Measurements from ENCODE around the gene CRISPLD2.

The CRISPLD2 gene

GRCh38 chr16:84800158-84800978 is 19.4 kb upstream of the CRISPLD2 start:
- DNase-seq (ENCODE audit: low read depth in 1 of 2, low spot score in 1 of 2) = no peak

GRCh38 chr16:84803146-84803545 is 16.6 kb upstream of the CRISPLD2 start:
- DNase-seq (ENCODE audit: low read depth in 1 of 2, low spot score in 1 of 2) = no peak

GRCh38 chr16:84804326-84804725 is 15.5 kb upstream of the CRISPLD2 start:
- no peak for DNase-seq (ENCODE audit: low read depth in 1 of 2, low spot score in 1 of 2)

- DNase-seq (ENCODE audit: low read depth in 1 of 2, low spot score in 1 of 2) = no peak
Measured at GRCh38 chr16:84806256-84806889, 13.4 kb upstream of the CRISPLD2 start.

GRCh38 chr16:84806890-84807258 is 12.9 kb upstream of the CRISPLD2 start:
- no peak for DNase-seq (ENCODE audit: low read depth in 1 of 2, low spot score in 1 of 2)

GRCh38 chr16:84807776-84808175 is 12.0 kb upstream of the CRISPLD2 start:
- DNase-seq (ENCODE audit: low read depth in 1 of 2, low spot score in 1 of 2) = no peak

- no peak for DNase-seq (ENCODE audit: low read depth in 1 of 2, low spot score in 1 of 2)
Measured at GRCh38 chr16:84808826-84809225, 11.0 kb upstream of the CRISPLD2 start.

GRCh38 chr16:84810518-84811273 is 9.1 kb upstream of the CRISPLD2 start:
- DNase-seq (ENCODE audit: low read depth in 1 of 2, low spot score in 1 of 2) = no peak

- DNase-seq (ENCODE audit: low read depth in 1 of 2, low spot score in 1 of 2) = no peak
Measured at GRCh38 chr16:84811529-84811928, 8.3 kb upstream of the CRISPLD2 start.

- no peak for DNase-seq (ENCODE audit: low read depth in 1 of 2, low spot score in 1 of 2)
Measured at GRCh38 chr16:84813141-84813934, 6.4 kb upstream of the CRISPLD2 start.

- no peak for DNase-seq (ENCODE audit: low read depth in 1 of 2, low spot score in 1 of 2)
Measured at GRCh38 chr16:84815462-84815861, 4.3 kb upstream of the CRISPLD2 start.

GRCh38 chr16:84816023-84816422 is 3.8 kb upstream of the CRISPLD2 start:
- DNase-seq (ENCODE audit: low read depth in 1 of 2, low spot score in 1 of 2) = no peak

GRCh38 chr16:84816485-84816884 is 3.3 kb upstream of the CRISPLD2 start:
- no peak for DNase-seq (ENCODE audit: low read depth in 1 of 2, low spot score in 1 of 2)

- DNase-seq (ENCODE audit: low read depth in 1 of 2, low spot score in 1 of 2) = no peak
Measured at GRCh38 chr16:84817206-84817605, 2.6 kb upstream of the CRISPLD2 start.

- no peak for DNase-seq (ENCODE audit: low read depth in 1 of 2, low spot score in 1 of 2)
Measured at GRCh38 chr16:84817613-84818012, 2.2 kb upstream of the CRISPLD2 start.

GRCh38 chr16:84818133-84818532 is 1.7 kb upstream of the CRISPLD2 start:
- DNase-seq (ENCODE audit: low read depth in 1 of 2, low spot score in 1 of 2) = no peak

- DNase-seq (ENCODE audit: low read depth in 1 of 2, low spot score in 1 of 2) = no peak
Measured at GRCh38 chr16:84818989-84819643, 669 bp upstream of the CRISPLD2 start.

GRCh38 chr16:84820305-84820684 is 510 bp downstream of the CRISPLD2 start:
- DNase-seq (ENCODE audit: low read depth in 1 of 2, low spot score in 1 of 2) = no peak

- no peak for DNase-seq (ENCODE audit: low read depth in 1 of 2, low spot score in 1 of 2)
Measured at GRCh38 chr16:84820771-84821170, 986 bp downstream of the CRISPLD2 start.

- no peak for DNase-seq (ENCODE audit: low read depth in 1 of 2, low spot score in 1 of 2)
Measured at GRCh38 chr16:84821179-84821578, 1.4 kb downstream of the CRISPLD2 start.

Data from stimulated activated CD4-positive, alpha-beta T cell treated with anti-CD3 and anti-CD28 coated beads, Interleukin-15, amount 100 ng/mL, for 1 hour (primary cell).